A549 (cell line): ENCODE measurements around the gene CARTPT.

Experiments
- BHLHE40 ChIP-seq: IDR thresholded peaks from 2 replicates; pipeline ENCODE4 v1.6.1; 2012; ENCODE audit warnings: low read depth, low read length, inconsistent platforms
- ESRRA ChIP-seq: fragments of 150-350 bp; IDR thresholded peaks from 2 replicates; pipeline ENCODE4 v1.6.1; 2014; ENCODE audit warnings: mild to moderate bottlenecking, low read length, borderline replicate concordance
- JUNB ChIP-seq: fragments of >200 bp; sonication (Bioruptor Twin); formaldehyde crosslinking; IDR thresholded peaks from 2 replicates; pipeline ENCODE4 v1.6.1; 2016
- KDM1A ChIP-seq: fragments of 200-600 bp; sonication (generic); IDR thresholded peaks from 2 replicates; pipeline ENCODE4 v1.6.1; 2016; ENCODE audit warnings: low read depth, mild to moderate bottlenecking
- NR3C1 ChIP-seq: fragments of >200 bp; sonication (Bioruptor Twin); formaldehyde crosslinking; IDR thresholded peaks from 3 replicates; pipeline ENCODE4 v1.6.1; 2017
- POLR2A ChIP-seq: IDR thresholded peaks from 2 replicates; pipeline ENCODE4 v1.6.1; 2012; ENCODE audit warnings: mild to moderate bottlenecking, low read length
- RAD21 ChIP-seq, 2 experiments: fragments of >200 bp in 1 of 2; sonication (Bioruptor Twin) in 1 of 2; formaldehyde crosslinking in 1 of 2; IDR thresholded peaks in 1 of 2; conservative IDR thresholded peaks in 1 of 2; 2 replicates in 1 of 2; 3 replicates in 1 of 2; pipeline ENCODE4 v1.6.1; 2012 to 2018; ENCODE audit warnings: inconsistent platforms in 1 of 2
- RARB ChIP-seq: fragments of 250-450 bp; sonication (Bioruptor Pico); IDR thresholded peaks from 2 replicates; pipeline ENCODE4 v1.8.0; 2021; ENCODE audit warnings: mild to moderate bottlenecking, moderate library complexity
- RCOR1 ChIP-seq: fragments of 150-350 bp; IDR thresholded peaks from 2 replicates; pipeline ENCODE4 v1.6.1; 2014; ENCODE audit warnings: antibody characterized with exemption, low read length, low read depth
- RFX5 ChIP-seq: fragments of 450-650 bp; IDR thresholded peaks from 2 replicates; pipeline ENCODE4 v1.7.1; 2014; ENCODE audit warnings: antibody characterized with exemption, mild to moderate bottlenecking, moderate library complexity
- SREBF2 ChIP-seq: fragments of 450-650 bp; IDR thresholded peaks from 2 replicates; pipeline ENCODE4 v1.6.1; 2014; ENCODE audit warnings: mild to moderate bottlenecking, moderate library complexity
- TF ChIP-seq, protein P1 (sequence below): fragments of >200 bp; sonication (Bioruptor Twin); formaldehyde crosslinking; IDR thresholded peaks from 3 replicates; pipeline ENCODE4 v1.5.1; 2016
- TF ChIP-seq, protein P2 (sequence below): fragments of 250-450 bp; sonication (Bioruptor Pico); IDR thresholded peaks from 2 replicates; pipeline ENCODE4 v1.5.0; 2020; ENCODE audit warnings: low read depth, mild to moderate bottlenecking, moderate library complexity

DNA sequence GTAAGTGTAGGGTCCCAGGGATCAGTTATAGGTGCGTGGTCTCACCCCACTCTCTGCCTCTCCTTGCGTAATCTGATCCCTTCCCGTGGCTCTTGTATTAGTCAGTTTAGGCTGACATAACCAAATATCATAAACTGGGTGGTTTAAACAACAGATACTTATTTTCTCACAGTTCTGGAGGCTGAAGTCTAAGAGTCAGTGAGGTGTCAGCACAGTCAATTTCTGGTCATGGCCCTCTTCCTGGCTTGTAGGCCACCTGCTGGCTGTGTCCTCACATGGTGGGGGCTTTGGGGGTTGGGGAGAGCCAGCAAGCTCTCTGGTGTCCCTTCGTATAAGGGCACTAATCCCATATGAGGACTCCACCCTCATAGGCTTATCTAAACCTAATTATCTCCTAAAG is 32.3 kb downstream of the CARTPT start:
- TF ChIP-seq, protein P1, sequence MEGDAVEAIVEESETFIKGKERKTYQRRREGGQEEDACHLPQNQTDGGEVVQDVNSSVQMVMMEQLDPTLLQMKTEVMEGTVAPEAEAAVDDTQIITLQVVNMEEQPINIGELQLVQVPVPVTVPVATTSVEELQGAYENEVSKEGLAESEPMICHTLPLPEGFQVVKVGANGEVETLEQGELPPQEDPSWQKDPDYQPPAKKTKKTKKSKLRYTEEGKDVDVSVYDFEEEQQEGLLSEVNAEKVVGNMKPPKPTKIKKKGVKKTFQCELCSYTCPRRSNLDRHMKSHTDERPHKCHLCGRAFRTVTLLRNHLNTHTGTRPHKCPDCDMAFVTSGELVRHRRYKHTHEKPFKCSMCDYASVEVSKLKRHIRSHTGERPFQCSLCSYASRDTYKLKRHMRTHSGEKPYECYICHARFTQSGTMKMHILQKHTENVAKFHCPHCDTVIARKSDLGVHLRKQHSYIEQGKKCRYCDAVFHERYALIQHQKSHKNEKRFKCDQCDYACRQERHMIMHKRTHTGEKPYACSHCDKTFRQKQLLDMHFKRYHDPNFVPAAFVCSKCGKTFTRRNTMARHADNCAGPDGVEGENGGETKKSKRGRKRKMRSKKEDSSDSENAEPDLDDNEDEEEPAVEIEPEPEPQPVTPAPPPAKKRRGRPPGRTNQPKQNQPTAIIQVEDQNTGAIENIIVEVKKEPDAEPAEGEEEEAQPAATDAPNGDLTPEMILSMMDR = no peak
- TF ChIP-seq RFX5 (no peak), RCOR1 (no peak), ESRRA (no peak), POLR2A (no peak), JUNB (no peak), RARB (CRISPR knock-in tag) (no peak), BHLHE40 (no peak), KDM1A (no peak), NR3C1 (no peak), RAD21 (conservative IDR thresholded peaks at IDR 0.05 in 1 of 2, IDR thresholded peaks at IDR 0.05 in 1 of 2) (no peak), SREBF2 (no peak)
- TF ChIP-seq, protein P2, sequence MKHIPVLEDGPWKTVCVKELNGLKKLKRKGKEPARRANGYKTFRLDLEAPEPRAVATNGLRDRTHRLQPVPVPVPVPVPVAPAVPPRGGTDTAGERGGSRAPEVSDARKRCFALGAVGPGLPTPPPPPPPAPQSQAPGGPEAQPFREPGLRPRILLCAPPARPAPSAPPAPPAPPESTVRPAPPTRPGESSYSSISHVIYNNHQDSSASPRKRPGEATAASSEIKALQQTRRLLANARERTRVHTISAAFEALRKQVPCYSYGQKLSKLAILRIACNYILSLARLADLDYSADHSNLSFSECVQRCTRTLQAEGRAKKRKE (CRISPR knock-in tag) = no peak
